Liver (tissue), 9 donors: Measurements from ENCODE around the gene RBM20. TPM values are rescaled to one million over a fixed set of nuclear protein-coding genes. Genes with fewer than 3 reads are reported as not detected.

Experiments used
- DNase-seq: peaks from one replicate; pipeline ENCODE4 v3.0.0-alpha.2; 2017; ENCODE audit warnings: low spot score
- H3K27ac ChIP-seq, 2 donors: one replicate each; pipeline ENCODE4 v1.7.0; 2013; ENCODE audit warnings: inconsistent platforms in 2 of 2, low read length in 2 of 2, control low read depth in 1 of 2, low read depth in 1 of 2, mild to moderate bottlenecking in 1 of 2
- H3K27me3 ChIP-seq, 4 donors: one replicate each; pipeline versions ENCODE4 v1.6.1 to v1.7.0; 2013; ENCODE audit warnings: low read length in 3 of 4, inconsistent platforms in 1 of 4, mild to moderate bottlenecking in 1 of 4, moderate library complexity in 1 of 4; ENCODE audit not compliant: control insufficient read depth in 4 of 4, insufficient read depth in 4 of 4
- H3K36me3 ChIP-seq, 4 donors: one replicate each; pipeline versions ENCODE4 v1.6.1 to v1.7.0; 2013; ENCODE audit warnings: low read length in 3 of 4, mild to moderate bottlenecking in 3 of 4, low read depth in 1 of 4, moderate library complexity in 1 of 4; ENCODE audit not compliant: control insufficient read depth in 4 of 4, insufficient read depth in 3 of 4
- H3K4me1 ChIP-seq, 4 donors: one replicate each; pipeline versions ENCODE4 v1.6.1 to v1.7.0; 2013; ENCODE audit warnings: low read length in 3 of 4, mild to moderate bottlenecking in 3 of 4, moderate library complexity in 1 of 4; ENCODE audit not compliant: control insufficient read depth in 4 of 4, insufficient read depth in 4 of 4
- H3K4me3 ChIP-seq, 3 donors: one replicate each; pipeline versions ENCODE4 v1.6.1 to v1.7.0; 2013; ENCODE audit warnings: low read length in 3 of 3, control low read depth in 1 of 3, low read depth in 1 of 3, mild to moderate bottlenecking in 1 of 3
- H3K9ac ChIP-seq, 2 donors: one replicate each; pipeline ENCODE4 v1.7.0; 2013; ENCODE audit warnings: low read length in 2 of 2, mild to moderate bottlenecking in 2 of 2, moderate library complexity in 2 of 2, control low read depth in 1 of 2, low read depth in 1 of 2
- H3K9me3 ChIP-seq, 4 donors: one replicate each; pipeline versions ENCODE4 v1.6.1 to v1.7.0; 2013; ENCODE audit warnings: low read length in 3 of 4; ENCODE audit not compliant: control insufficient read depth in 4 of 4
- ATF3 ChIP-seq: IDR thresholded peaks from 2 replicates; pipeline ENCODE4 v1.6.1; 2016; ENCODE audit warnings: antibody characterized with exemption
- CTCF ChIP-seq: fragments of 150-350 bp; IDR thresholded peaks from 2 replicates; pipeline ENCODE4 v1.5.1; 2017; ENCODE audit warnings: improper control_type of control experiment, low read depth, low read length; ENCODE audit not compliant: missing input control
- EGR1 ChIP-seq, 2 donors: IDR thresholded peaks; 2 replicates each; pipeline ENCODE4 v1.6.1; 2016 to 2018; ENCODE audit warnings: antibody characterized with exemption in 2 of 2, low read depth in 2 of 2
- FOXA1 ChIP-seq: IDR thresholded peaks from 2 replicates; pipeline ENCODE4 v1.6.1; 2016; ENCODE audit warnings: antibody characterized with exemption
- GABPA ChIP-seq, 2 donors: IDR thresholded peaks in 1 of 2; conservative IDR thresholded peaks in 1 of 2; 2 replicates each; pipeline ENCODE4 v1.6.1; 2016; ENCODE audit warnings: antibody characterized with exemption in 2 of 2, mild to moderate bottlenecking in 1 of 2, moderate library complexity in 1 of 2
- HNF4A ChIP-seq, 2 donors: conservative IDR thresholded peaks; 2 replicates each; pipeline ENCODE4 v1.6.1; 2016; ENCODE audit warnings: antibody characterized with exemption in 2 of 2, mild to moderate bottlenecking in 2 of 2
- HNF4G ChIP-seq: IDR thresholded peaks from 2 replicates; pipeline ENCODE4 v1.6.1; 2016; ENCODE audit warnings: antibody characterized with exemption
- JUND ChIP-seq, 2 donors: IDR thresholded peaks; 2 replicates each; pipeline ENCODE4 v1.6.1; 2016; ENCODE audit warnings: antibody characterized with exemption in 2 of 2
- MAX ChIP-seq: IDR thresholded peaks from 2 replicates; pipeline ENCODE4 v1.6.1; 2016; ENCODE audit warnings: antibody characterized with exemption
- NR2F2 ChIP-seq: IDR thresholded peaks from 2 replicates; pipeline ENCODE4 v1.6.1; 2016; ENCODE audit warnings: antibody characterized with exemption
- RAD21 ChIP-seq, 2 donors: IDR thresholded peaks; 2 replicates each; pipeline ENCODE4 v1.6.1; 2016; ENCODE audit warnings: antibody characterized with exemption in 2 of 2, mild to moderate bottlenecking in 2 of 2
- REST ChIP-seq: IDR thresholded peaks from 2 replicates; pipeline ENCODE4 v1.6.1; 2016; ENCODE audit warnings: antibody characterized with exemption, mild to moderate bottlenecking
- RXRA ChIP-seq, 2 donors: IDR thresholded peaks; 2 replicates each; pipeline ENCODE4 v1.6.1; 2017 to 2018; ENCODE audit warnings: antibody characterized with exemption in 2 of 2, mild to moderate bottlenecking in 1 of 2
- SP1 ChIP-seq: IDR thresholded peaks from 2 replicates; pipeline ENCODE4 v1.6.1; 2018; ENCODE audit warnings: antibody characterized with exemption, mild to moderate bottlenecking
- TAF1 ChIP-seq: conservative IDR thresholded peaks from 2 replicates; pipeline ENCODE4 v1.6.1; 2016; ENCODE audit warnings: antibody characterized with exemption, mild to moderate bottlenecking
- YY1 ChIP-seq: IDR thresholded peaks from 2 replicates; pipeline ENCODE4 v1.6.1; 2016; ENCODE audit warnings: antibody characterized with exemption, mild to moderate bottlenecking
- ZBTB33 ChIP-seq: IDR thresholded peaks from 2 replicates; pipeline ENCODE4 v1.6.1; 2016; ENCODE audit warnings: antibody characterized with exemption
- WGBS: extraction: QIAGEN DNeasy Blood & Tissue Kit; methylation state at CpG from one replicate; pipeline ENCODE4 v1.1.7; 2013; 5-methylcytosine and 5-hydroxymethylcytosine counted together
- polyA plus RNA-seq, 2 donors: library from polyadenylated mRNA; stranded (reverse) in 1 of 2; unstranded in 1 of 2; fragments of 200-250 nt in 1 of 2; fragments of >200 nt in 1 of 2; fragmentation: Nextera tagmentation in 1 of 2; extraction: Ambion mirVana in 1 of 2; gene quantifications; one replicate each; pipeline versions ENCODE4 v1.2.1 to v1.2.3, GENCODE V29; 2013 to 2015
- total RNA-seq, 2 donors: library from RNA; depleted of rRNA; stranded (reverse); fragments of >200 nt; gene quantifications; one replicate each; pipeline ENCODE4 v1.2.3, GENCODE V29; 2014
- donor health status: healthy.
- donor health status: healthy.
- donor health status: healthy.
- donor health status: healthy.
- donor health status: healthy.

The RBM20 gene
- total and polyA plus RNA-seq, 4 donors, result 0.03 to 0.08 (median 0.05) TPM; not detected in 1

GRCh38 chr10:110709444-110709828 lies 65.3 kb downstream of the RBM20 start:
- H3K36me3 ChIP-seq, result no peaks in the 10 kb centered on the region
- no peaks in the 10 kb centered on the region for H3K9me3 ChIP-seq
- H3K27me3 ChIP-seq, result no peaks in the 10 kb centered on the region
- WGBS, result 88% methylated on average over 3 of the region's 3 CpGs
- TF ChIP-seq HNF4A (conservative IDR thresholded peaks at IDR 0.05) (no peak), RAD21 (IDR thresholded peaks at IDR 0.05) (no peak), HNF4G (no peak), SP1 (no peak), CTCF (no peak), ATF3 (no peak), MAX (no peak), YY1 (no peak), GABPA (IDR thresholded peaks at IDR 0.05 in 1 of 2, conservative IDR thresholded peaks at IDR 0.05 in 1 of 2) (no peak), NR2F2 (no peak), RXRA (IDR thresholded peaks at IDR 0.05) (no peak)
- H3K4me1 ChIP-seq, result peaks cover 0 to 24% (median 19%) of the 10 kb centered on the region in 4 donors
- H3K4me3 ChIP-seq, result no peak overlapping the region
- no peak for DNase-seq
- peak overlapping the region; percentile 10 to 67 for H3K27ac ChIP-seq
- H3K9ac ChIP-seq, result no peak overlapping the region

- TF ChIP-seq HNF4A (conservative IDR thresholded peaks at IDR 0.05) (peak; percentile 27 to 58), TAF1 (no peak), FOXA1 (no peak), RXRA (IDR thresholded peaks at IDR 0.05) (no peak), JUND (IDR thresholded peaks at IDR 0.05) (no peak), GABPA (IDR thresholded peaks at IDR 0.05 in 1 of 2, conservative IDR thresholded peaks at IDR 0.05 in 1 of 2) (no peak), NR2F2 (no peak)
- WGBS, result 70% methylated on average over 10 of the region's 10 CpGs
- no peak for DNase-seq
- Histone ChIP-seq H3K4me1 (peaks cover 0 to 24% (median 19%) of the 10 kb centered on the region in 4 donors), H3K27me3 (no peaks in the 10 kb centered on the region), H3K9ac (no peak overlapping the region), H3K27ac (peak overlapping the region; percentile 10 to 67), H3K36me3 (no peaks in the 10 kb centered on the region), H3K4me3 (no peak overlapping the region), H3K9me3 (no peaks in the 10 kb centered on the region)
Observed at GRCh38 chr10:110709964-110710587, 65.9 kb downstream of the RBM20 start.

GRCh38 chr10:110710621-110711020 lies 66.5 kb downstream of the RBM20 start:
- DNase-seq, result no peak
- Histone ChIP-seq H3K36me3 (no peaks in the 10 kb centered on the region), H3K27ac (peak overlapping the region in 1 of 2 donors; percentile 67), H3K4me3 (no peak overlapping the region), H3K9me3 (no peaks in the 10 kb centered on the region), H3K9ac (no peak overlapping the region), H3K4me1 (peaks cover 0 to 24% (median 19%) of the 10 kb centered on the region in 4 donors), H3K27me3 (no peaks in the 10 kb centered on the region)
- no peak for TF ChIP-seq YY1
- TF ChIP-seq MAX, result no peak
- no peak for TF ChIP-seq GABPA (IDR thresholded peaks at IDR 0.05 in 1 of 2, conservative IDR thresholded peaks at IDR 0.05 in 1 of 2)
- no peak for TF ChIP-seq ATF3
- no peak for TF ChIP-seq FOXA1
- no peak for TF ChIP-seq RXRA (IDR thresholded peaks at IDR 0.05)
- TF ChIP-seq EGR1 (IDR thresholded peaks at IDR 0.05; ENCODE audit: low read depth in 2 of 2), result no peak
- no peak for TF ChIP-seq REST
- no peak for TF ChIP-seq ZBTB33
- WGBS, result 95% methylated on average over 5 of the region's 5 CpGs
